HG03342 (cell line): Measurements from ENCODE around the gene DUOX1.
A peak's percentile ranks its signal among the peaks of the same experiment; 100 is the strongest.

Experiments used
- ATAC-seq: cut with Tn5 transposase; IDR thresholded peaks from one replicate; pipeline ENCODE4 v1.9.1; 2021; ENCODE audit warnings: mild to moderate bottlenecking, moderate library complexity; ENCODE audit not compliant: unreplicated experiment

The DUOX1 gene

DNA sequence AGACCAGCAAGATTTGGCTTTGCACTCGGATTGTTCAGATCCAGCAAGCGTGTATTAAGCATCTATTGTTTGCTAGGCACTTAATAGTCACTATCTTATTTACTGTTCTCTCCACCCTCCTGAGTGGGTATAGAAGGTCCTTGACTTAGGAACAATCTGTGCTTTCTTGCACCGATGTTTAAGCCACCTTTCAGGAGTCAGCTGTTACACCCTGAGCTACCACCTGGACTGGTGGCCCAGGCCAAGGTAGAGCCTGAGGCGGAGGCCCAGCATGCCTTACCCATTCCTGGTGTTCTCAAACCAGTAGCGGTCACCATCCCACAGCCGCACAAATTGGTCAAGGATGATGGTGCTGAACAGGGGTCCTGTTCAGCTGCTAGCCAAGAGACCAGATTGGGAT lies 10.0 kb downstream of the DUOX1 start:
- ATAC-seq: no peak

DNA sequence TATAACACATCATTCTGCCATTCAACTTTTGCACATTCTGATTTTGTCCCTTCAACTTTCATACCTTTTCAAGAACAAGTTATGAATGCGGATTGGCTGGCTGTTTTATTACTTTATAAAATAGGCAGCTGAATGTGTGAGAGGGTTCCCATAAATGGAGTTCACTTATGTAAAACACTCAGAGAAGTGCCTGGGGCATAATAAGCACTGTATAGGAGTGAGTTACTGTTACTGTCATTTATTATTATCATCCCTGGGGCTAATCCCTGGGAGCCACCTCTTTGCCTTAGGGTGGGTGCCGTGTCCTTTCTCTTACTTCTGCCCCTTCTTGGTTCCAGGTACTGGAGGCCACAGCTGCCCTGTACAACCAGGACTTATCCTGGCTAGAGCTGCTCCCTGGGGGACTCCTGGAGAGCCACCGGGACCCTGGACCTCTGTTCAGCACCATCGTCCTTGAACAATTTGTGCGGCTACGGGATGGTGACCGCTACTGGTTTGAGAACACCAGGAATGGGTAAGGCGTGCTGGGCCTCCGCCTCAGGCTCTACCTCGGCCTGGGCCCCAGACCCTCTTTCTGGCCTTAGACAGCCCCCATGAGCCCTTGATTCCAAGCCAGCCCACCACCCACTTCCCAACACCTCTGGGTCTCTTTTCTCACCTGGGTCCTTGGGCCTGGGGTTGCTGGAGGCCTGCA lies 10.9 kb downstream of the DUOX1 start:
- ATAC-seq: no peak

DNA sequence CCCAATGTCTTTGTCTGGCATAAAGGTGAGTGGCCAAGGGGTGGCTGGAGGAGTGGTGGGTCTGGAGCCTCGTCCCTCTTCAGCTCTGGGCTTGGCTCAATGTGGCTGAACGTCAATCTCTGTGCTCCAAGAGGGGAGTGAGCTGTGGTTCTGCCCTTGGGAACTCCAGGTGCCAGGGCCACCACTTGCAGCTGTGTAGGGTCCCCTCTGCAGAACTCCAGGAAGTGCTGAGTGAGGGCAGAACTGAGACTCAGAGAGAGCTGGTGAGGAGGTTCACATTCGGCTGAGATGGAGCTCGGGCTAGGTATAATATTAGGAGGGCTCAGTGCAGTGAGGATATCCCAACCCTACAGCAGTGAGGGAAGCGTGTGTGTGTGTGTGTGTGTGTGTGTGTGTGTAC lies 11.6 kb downstream of the DUOX1 start:
- ATAC-seq: no peak

DNA sequence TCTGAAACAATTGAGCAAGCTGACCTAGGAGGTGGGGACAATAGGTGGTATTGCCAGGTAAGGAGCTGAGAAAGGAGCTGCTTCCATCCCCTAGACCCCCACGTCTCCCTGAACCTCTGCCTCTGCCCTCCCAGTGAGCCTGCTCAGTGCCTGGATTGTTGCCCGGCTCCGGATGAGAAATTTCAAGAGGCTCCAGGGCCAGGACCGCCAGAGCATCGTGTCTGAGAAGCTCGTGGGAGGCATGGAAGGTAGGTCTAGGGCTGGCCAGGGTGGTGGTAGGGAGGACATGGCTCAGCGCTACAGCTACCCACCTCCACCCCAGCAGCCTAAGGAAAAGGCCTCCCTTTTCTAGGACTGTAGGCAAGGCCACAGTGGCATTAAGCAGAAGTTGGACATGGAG lies 13.3 kb downstream of the DUOX1 start:
- no peak for ATAC-seq

DNA sequence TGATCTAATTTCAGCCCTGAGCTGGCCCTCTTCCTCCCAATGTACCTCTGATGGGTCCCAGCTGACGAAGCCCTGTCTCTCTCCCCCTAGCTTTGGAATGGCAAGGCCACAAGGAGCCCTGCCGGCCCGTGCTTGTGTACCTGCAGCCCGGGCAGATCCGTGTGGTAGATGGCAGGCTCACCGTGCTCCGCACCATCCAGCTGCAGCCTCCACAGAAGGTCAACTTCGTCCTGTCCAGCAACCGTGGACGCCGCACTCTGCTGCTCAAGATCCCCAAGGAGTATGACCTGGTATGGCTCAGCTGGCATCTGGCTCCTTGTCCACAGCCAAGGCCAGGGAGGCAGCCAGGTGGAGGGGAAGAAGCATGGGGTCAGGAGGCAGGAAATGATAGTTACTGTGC lies 14.2 kb downstream of the DUOX1 start:
- no peak for ATAC-seq

DNA sequence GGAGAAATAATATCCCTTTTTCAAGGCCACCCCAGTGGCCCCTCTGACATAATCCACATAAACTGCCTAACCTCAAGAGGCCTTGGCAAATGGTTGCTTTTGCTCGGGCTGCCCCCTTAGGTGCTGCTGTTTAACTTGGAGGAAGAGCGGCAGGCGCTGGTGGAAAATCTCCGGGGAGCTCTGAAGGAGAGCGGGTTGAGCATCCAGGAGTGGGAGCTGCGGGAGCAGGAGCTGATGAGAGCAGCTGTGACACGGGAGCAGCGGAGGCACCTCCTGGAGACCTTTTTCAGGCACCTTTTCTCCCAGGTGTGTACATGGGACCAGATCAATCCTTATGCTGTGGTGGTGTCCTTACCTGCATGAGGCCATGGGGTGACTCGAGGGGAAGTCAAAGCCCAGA lies 15.0 kb downstream of the DUOX1 start:
- ATAC-seq: no peak

DNA sequence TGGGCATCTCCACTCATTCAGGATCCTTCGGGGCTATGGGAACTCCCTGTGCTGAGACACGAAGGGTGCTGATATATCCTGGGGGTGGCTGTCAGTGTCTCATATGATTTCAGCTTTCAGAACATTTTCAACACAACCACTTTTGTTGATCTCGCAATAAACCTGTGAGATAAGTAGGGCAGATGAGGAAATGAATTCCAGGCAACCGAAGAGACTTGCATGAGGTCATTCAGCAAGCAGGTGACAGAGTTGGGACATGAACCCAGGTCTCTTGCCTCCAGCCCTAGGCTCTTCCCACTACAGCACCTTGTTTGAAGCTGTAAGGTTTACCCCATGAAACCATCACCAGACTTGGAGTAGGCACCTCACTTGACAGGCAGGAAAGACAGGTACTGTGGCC lies 16.6 kb downstream of the DUOX1 start:
- ATAC-seq: no peak

DNA sequence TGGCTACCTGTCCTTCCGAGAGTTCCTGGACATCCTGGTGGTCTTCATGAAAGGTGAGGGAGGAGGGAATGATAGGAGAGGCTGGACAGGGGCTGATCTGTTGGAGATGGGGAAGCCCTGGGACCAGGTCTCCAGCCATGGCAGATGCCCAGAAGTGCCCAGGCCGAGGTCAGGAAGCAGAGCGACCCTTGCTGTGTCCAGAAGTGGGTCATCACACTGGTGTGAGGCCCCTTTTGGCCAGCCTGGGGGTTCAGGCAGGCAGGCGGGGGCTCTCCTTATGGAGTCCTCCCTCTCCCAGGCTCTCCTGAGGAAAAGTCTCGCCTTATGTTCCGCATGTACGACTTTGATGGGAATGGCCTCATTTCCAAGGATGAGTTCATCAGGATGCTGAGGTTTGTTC lies 17.8 kb downstream of the DUOX1 start:
- no peak for ATAC-seq

DNA sequence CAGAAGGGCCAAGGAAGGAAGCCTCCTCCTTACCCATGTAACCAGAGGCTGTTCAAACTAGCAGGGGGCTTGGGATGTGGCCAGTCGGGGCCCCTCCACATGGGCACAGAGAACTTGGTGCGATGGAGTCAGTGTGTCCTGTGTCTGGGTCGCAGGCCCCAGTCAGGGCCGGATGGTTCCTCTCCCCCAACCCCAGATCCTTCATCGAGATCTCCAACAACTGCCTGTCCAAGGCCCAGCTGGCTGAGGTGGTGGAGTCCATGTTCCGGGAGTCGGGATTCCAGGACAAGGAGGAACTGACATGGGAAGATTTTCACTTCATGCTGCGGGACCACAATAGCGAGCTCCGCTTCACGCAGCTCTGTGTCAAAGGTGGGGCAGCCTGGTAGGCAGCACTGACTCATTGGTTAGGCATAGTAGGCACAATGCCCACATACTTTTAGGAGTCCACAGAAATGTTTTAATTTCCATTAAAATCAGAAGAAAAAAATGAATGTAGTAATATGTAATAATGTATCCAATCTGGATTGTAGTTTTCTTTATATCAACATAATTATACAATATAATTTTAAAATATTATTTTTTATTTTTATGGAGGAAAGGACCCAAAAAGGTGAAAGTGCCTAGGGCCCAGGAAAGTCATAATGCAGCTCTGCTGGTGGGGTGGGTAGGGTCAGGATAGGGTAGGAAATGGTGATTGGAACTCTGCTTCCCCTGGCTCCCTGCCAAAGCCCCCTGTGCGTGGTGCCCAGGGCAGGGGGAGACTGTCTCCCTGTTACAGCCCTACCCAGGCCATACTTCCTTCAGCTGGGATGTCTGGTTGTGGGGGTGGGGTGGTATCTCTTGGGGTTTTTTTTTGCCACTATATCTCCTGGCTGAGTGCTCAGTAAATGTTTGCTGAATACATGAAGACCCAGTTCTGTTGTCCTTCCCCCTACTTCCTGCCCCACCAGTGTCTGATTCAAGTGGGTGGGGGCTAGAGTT lies 18.6 kb downstream of the DUOX1 start:
- ATAC-seq: no peak

DNA sequence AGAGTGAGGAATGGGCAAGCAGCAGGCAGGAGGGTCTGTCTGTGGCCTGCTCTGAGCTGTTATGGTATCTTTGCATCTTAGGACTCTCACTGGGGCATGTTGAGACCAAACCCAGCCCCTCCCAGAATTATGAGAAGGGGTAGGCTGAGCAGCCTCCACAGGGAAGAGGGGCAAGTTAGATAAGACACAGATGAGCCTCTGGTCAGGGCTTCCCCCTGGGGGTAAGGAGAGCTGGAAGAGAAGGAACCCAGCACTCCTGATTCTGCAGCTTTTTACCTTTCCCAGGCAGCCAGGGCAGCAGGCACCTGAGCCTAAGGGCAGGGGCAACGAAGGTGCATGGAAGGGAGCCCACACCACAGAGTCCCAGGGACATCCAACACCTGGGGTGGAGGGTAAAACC lies 19.3 kb downstream of the DUOX1 start:
- ATAC-seq: no peak

DNA sequence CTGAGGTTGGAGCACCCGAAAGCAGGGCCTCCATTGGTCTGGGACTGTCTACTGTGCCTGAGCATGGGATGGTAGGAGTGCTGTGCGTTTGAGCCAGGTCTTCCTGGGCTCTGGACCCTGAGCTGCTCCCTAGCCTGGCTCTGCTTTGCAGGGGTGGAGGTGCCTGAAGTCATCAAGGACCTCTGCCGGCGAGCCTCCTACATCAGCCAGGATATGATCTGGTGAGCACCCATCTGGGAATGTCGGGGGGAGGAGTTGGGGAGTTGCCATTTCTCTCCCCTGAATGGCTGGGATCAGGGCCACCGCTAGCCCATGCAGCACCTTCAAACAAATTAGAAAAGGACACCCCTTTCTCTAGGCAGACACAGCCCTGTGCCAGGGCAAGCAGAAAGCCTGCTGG lies 20.7 kb downstream of the DUOX1 start:
- ATAC-seq: no peak

DNA sequence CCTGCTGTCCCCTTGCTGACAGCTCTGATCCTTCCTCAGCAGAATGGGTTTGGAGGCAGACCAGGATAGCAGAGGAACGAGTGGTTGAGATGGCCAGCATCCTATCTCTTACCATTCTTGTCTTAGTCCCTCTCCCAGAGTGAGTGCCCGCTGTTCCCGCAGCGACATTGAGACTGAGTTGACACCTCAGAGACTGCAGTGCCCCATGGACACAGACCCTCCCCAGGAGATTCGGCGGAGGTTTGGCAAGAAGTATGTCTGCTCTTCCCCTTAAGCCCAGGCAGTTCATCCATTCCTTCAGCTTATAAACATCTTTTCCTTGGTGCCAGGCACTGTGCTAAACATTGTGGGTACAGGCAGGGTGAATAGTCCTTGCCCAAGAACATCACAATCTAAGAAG lies 21.2 kb downstream of the DUOX1 start:
- no peak for ATAC-seq

DNA sequence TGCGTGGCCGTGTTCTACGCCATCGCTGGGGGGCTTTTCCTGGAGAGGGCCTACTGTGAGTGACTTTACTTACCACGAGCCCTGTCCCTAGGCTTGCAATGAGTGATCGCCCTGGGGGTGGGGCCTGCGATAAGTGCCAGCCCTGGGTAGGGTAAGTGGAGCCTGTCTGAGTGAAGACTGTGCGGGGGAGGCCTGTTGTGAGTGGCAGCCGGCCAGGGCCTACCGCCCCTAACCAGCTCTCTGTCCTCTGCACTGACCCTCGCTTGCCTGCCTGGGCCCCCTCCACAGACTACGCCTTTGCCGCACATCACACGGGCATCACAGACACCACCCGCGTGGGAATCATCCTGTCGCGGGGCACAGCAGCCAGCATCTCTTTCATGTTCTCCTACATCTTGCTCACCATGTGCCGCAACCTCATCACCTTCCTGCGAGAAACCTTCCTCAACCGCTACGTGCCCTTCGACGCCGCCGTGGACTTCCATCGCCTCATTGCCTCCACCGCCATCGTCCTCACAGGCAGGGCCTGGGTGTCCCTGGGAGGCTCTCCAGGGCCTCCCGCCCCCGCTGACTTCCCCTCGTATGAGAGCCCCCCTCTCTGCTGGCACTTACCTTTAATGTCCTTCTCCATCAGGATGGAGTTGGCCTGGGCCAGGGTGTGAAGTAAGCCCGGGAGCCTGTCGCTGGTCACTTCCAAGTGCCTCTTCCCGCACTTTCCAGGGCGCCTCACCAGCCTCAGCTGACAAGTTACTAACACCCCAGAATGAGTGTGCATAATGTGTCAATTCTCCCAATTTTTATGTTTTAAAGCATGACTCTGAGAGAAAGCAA lies 22.4 kb downstream of the DUOX1 start:
- no peak for ATAC-seq

DNA sequence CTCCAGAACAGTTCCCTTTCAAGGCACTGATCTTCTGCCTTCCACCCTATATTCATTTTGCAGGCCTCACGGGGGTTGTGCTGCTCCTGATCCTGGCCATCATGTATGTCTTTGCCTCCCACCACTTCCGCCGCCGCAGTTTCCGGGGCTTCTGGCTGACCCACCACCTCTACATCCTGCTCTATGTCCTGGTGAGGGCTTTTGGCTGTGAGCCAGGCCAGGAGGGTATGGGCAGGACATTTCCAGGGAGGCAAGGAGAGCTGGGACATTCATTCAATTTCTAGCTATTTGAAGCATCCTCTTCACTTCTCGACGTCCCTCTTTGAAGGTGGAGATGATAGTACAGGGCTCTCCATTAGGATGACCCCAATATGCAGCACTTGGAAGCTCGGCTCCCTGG lies 25.9 kb downstream of the DUOX1 start:
- no peak for ATAC-seq

DNA sequence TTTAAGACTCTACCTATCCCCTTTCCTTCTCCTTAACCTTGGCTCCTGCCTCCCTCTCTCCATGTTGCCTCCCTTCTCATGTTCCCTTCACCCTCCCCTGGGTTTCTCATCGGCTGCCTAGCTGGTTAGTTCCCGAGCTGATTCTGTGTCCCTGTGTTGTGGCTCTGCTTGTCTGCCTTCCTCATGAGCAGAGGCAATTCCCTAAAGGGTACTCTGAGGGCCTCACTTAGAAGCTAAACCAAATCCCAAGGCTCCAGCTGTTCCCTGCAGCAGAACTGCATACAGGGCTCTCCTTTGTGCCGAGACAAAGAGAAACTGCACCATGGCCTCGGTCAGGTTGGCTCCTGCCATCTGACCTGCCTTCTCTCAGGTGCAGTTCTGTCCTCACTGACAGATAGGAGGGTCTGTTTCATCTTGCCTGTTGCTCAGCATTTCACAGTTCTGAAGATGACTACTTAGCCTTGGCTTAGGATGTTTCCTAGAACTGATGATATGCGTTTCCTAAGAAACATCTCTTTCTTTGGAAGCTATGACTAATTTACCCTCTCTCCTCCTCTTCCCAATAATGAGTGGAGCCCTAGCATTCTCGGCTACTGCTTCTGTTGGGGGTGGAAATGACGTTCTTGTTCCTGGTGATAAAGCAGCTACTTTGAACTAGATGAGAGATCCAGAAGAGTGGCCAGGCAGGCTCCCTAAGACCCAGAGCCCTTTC lies 27.1 kb downstream of the DUOX1 start:
- ATAC-seq: no peak

DNA sequence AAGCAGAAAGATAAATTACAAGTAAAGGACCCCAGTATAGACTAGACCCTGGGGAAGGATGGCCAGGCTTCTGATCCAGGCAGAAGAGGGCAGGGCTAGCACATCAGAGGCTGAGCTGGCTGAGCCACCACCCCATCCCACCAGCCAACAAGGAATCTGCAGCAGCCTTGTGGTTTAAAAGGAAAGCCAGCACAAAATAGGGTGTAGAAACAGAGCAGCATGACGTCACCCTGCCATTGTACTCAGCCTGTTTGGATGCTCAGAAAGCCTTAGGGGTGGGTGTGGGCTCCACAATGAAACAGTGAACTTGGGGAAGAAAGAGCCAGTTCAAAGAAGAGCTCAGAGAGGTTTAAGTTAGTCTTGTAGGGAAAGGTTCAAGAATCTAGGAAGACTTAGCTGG lies 28.2 kb downstream of the DUOX1 start:
- ATAC-seq: no peak

DNA sequence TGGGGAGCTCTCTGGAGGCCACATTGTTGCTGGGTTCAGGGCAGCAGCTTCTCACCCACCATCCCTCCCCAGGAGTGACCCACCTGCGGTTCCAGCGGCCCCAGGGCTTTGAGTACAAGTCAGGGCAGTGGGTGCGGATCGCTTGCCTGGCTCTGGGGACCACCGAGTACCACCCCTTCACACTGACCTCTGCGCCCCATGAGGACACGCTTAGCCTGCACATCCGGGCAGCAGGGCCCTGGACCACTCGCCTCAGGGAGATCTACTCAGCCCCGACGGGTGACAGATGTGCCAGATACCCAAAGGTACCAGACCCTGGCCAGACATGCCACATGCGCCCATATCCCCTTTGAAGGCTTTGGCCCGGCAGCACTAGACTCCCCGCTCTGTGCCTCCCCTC lies 31.9 kb downstream of the DUOX1 start:
- ATAC-seq: no peak

DNA sequence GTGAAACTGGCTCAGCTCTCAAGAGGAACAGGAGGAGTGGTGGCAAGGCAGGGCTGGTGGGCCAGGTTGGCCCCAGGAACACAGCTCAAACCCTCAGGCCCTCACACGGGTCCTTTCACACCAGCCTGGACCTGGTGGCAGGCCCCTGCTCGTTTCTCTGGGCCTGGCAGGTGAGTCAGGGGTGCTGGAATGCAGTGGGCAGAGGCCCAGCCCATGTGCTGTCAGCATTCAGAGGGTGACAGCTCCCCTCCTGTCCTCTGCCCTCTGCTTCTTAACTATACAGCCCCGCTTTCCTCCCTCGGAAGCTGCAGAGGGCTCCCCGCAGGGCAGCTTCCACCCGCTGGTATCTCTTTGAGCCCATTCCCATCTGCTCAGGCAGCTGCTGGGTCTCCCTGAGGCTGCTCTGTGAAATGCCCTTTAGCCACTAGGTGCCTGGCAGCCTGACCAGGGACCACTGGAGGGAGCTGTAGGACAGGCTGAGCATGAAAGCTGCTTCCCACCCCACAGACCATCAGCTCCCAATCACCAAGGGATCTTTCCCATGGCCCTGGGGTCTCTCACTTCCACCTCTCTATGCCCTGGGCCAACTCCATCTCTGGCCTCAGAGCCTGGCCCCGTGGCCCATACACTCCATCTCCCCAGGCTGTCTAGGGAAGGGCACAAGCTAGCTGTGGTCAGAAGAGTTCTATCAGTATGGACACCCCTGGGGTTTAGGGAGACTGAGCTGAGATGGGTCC lies 33.1 kb downstream of the DUOX1 start:
- peak; percentile 43 for ATAC-seq

DNA sequence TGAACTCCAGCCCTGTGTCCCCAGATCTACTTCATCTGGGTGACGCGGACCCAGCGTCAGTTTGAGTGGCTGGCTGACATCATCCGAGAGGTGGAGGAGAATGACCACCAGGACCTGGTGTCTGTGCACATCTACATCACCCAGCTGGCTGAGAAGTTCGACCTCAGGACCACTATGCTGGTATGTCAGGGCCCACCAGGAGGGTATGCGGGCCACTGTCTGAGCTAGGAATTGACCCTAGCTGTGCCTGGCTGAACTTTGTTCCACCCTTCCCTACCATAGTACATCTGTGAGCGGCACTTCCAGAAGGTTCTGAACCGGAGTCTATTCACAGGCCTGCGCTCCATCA lies 33.7 kb downstream of the DUOX1 start:
- no peak for ATAC-seq

DNA sequence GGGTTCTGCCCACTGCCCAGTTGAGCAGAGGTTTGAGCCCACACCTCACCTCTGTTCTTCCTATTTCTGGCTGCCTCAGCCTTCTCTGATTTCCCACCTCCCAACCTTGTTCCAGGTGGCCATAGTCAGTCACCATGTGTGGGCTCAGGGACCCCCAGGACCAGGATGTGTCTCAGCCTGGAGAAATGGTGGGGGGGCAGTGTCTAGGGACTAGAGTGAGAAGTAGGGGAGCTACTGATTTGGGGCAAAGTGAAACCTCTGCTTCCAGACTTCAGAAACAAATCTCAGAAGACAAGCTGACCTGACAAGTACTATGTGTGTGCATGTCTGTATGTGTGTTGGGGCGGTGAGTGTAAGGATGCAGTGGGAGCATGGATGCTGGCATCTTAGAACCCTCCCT lies 35.1 kb downstream of the DUOX1 start:
- ATAC-seq: no peak
